HPDE6-E6E7 (cell line): Measurements from ENCODE around the gene ADSS1.

Experiments used
- DNase-seq: peaks from one replicate; pipeline ENCODE4 v3.0.0; 2011; ENCODE audit warnings: missing footprints; ENCODE audit errors: extremely low spot score

Gene ADSS1

GRCh38 chr14:104782086-104782807, 58.2 kb downstream of the ADSS1 start:
- no peak for DNase-seq

DNA sequence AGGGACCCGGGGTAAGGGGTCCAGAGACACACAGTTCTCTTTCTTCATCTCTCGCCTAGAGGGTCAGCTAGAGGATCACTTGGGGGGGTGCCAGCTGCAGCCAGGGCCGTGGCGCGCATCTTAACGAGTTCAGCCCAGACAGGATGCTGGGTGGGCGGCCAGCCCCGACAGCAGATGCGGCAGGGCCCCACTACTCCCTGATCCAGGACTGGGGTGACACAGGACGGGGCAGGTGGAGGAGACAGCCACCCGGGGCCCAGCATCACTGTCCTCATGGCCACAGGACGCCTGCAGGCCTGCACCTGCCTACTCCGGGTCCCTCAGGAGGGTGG, 58.7 kb downstream of the ADSS1 start:
- DNase-seq, result no peak

DNA sequence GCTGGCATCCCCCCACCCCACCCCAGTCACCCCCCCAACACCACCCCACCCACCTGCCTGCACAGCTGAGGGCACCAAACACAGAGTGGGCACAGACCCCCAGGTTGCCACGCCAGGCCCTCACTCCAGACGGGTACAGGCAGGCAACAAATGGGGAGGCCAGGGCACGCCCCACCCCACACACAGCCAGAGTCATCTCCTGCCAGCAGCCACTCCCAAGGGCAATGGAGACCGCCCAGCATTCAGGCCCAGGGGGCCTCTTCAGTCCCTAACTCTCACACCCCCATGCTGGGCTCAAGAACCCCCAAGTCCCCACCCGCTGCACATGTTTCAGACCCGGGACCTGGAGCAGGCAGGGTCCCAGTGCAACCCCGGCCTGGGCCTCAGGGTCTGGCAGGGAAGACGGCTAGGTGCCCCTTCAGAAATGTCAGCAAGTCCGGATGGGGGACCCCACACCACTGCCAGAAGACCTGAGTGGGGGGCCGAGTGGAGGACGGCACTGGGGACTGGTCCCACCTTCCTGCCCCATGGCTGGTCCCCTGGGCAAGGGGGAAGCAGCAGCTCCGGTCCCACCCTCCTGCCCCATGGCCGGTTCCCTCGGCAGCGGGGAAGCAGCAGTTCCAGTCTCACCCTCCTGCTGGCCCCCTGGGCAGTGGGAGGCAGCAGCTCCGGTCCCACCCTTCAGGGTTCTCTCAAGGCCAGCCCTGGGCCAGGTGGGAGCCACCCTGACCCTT, 59.6 kb downstream of the ADSS1 start:
- DNase-seq, result no peak

GRCh38 chr14:104784218-104784568, 60.2 kb downstream of the ADSS1 start:
- DNase-seq, result no peak

GRCh38 chr14:104784846-104785707, 61.0 kb downstream of the ADSS1 start:
- no peak for DNase-seq

DNA sequence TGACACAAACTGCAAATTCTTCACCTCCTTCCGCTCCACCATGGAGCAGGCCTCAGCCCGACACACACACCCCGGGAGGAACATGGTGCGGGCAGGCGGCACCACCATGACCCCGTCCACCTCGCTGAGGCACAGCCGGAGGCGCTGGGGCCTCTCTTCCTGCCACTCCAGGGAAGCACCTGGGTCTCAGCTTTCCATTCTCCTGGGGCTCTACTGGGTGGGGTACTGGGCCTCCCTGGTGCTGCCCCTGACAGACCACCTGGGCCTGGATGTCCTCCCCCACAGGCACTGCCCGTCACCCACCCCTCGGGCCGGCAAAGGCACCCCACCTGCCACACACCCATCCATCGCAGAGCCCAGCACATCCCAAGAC, 61.7 kb downstream of the ADSS1 start:
- no peak for DNase-seq

DNA sequence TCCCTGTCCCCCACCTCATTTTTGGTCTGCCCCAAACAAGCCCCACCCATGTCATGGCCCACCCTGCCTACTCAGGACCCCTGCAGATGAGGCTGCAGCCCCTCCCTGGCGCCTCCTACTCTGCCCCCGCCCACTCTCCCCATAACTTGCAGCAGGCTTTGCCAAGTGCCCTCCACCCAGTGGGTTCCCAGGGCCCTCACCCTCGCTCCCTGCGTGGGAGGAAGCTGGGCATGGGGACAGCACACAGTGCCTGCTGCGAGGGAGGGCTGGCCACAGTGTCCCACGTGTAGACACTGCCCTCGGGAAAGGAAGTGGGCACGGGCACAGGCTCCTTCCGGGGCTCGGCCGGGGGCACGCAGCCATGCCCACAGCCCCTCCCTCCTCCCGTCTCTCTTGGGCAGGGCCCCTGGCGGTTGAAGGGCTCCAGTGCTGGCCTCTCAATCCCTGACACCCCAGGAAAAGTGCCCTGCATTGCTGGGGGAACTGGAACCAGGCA, 62.1 kb downstream of the ADSS1 start:
- no peak for DNase-seq

GRCh38 chr14:104786726-104787675, 63.0 kb downstream of the ADSS1 start:
- no peak for DNase-seq

- DNase-seq, result no peak
These were observed 63.7 kb downstream of the ADSS1 start for GRCh38 chr14:104787736-104788135.

DNA sequence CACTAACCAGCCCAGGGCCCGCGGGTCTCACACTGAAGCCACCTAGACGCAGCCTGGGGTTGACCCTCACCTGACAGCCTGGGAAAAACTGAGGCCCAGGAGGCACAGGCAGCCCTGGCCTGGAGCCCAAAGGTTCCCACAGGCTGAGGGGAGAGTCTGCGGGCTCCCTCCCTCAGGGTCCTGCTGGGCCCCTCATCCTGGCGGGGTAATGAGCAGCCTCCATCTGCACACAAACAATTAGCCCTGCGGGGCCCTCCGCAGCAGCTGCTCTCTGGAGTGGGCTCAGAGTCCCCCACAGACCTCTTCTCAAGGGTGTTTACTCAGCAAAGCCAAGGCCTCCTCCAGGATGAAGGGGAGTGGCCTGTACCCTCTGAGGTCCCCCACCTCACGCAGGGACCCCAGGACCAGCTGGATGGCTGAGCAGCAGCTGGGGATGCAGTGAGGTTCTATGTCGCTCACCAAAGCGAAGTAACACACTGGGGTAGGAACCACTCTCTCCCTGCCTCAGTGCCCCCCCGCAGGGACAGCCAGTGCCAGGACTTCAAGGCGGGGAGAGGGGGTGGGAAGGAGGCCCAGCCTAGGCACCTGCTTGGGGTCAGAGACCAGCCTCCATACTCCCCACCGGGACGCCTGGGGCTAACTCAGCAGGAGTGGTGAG, 64.3 kb downstream of the ADSS1 start:
- no peak for DNase-seq

DNA sequence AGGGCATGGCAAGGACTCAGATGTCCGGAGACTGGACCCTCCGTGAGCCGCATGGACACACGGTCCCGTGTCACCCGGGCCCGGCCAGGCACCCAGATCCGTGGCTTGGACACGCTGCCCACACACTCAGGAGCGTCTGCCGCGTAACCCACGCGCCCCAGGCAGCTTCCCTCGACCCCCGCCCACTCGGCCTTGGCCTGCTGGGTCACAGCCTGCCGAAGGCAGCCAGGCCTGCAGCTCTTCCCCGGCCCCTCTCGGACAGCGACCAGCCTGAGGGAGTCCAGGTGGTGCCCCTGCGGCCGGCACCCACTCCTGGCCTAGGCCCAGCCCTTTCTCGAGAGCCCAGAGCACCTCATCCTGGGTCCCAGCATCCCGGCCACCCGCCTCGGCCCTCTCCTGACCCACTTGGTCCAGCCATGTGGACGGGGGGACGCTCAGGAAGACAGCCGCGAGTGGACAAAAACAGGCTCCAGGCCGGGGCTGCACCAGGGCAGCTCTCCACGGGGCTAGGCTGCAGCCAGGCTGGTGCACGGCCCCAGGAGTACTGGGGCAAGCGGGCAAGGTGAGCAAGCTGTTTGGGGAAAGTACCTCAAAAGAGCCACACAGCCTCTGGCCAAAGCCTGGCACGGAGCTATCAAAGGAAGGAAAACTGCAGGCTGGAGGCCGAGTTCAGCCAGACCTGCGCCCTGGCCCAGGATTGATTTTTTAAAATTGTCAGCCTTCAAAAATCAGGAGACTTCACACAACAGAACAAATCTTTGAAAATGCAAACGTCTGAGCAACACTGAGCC, 65.0 kb downstream of the ADSS1 start:
- no peak for DNase-seq

DNA sequence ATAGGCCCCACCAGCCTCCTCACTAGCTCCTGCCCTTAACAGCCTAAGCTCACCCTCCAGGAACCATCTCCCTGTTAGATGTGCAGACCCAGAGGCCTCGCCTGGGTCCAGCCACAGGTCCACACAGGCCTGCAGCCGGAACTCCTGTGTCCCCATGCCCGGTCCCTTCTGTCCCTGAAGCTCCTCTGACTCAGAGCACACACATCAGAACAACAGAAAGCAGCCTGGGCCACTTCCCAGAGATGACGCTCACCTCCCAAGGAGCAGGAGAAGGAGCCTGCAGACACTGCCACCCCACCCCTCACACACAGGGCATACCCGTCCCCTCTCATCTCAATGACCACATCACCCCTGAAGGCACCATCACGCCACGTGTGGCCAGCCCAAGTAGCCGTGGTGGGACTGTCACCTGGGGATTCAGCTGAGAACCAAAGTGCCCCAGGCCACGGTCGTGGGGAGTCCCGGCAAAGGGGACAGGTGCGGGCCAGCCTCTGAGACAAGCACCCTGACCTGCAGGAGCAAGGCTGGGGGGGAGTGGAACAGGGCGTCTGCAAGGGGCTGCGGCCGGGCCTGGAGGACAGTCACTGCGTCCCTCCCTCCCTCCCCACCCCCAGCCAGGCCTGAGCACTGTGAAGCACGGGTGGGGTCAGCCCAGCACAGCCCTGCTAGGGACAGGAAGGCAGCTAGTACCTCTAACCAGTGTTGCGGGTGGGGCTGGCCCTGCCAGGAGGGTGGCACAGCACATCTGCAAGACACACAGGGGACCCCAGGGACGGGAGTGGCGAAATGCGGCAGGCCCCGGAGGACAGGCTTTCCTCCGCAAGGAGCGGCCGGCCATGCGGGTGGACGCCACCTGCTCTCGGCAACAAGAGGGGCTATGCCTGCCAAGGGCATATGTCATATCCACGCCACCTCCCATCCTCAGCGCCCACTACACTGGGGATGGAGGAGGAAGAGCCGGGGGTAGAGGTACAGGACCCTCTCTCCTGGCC, 66.0 kb downstream of the ADSS1 start:
- no peak for DNase-seq

- DNase-seq, result no peak
These were observed 67.4 kb downstream of the ADSS1 start for GRCh38 chr14:104791425-104791824.

DNA sequence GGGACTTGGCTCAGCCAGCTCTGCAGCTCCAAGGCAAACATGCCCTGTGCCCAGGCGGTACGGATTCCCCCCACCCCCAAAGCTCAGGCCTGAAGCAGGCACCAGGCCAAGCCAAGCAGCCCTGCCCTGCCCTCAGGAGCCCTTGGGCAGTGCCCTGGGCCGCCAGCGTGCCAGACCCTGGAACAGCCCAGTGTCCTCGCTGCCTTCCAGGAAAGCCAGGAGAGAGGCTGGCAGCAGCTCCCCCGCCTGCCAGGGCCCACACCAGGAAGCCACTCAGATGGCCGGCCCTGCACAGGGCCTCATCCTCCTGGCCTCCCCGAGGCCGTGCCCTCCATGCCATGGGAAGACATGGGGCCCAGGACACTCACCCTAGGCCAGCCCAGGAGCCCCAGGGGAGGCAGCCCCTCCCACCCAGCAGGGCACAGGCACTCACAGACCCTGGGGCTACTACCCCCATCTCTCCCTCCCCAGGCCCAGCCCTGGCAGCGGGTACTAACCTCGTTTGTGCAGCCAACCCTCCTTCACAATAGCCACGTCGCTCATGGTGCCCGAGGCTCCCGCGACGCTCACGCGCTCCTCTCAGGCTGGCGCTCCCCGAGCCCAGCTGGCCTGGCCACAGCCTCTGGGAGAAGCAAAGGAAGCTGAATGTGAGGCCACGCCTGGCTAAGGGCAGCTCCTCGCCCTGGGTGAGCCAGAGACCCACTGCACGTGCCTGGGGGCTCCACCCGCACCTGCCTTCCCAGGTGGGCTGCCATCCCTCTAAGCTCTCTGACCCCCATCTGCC, 68.3 kb downstream of the ADSS1 start:
- DNase-seq, result no peak

GRCh38 chr14:104792945-104793702, 69.1 kb downstream of the ADSS1 start:
- DNase-seq, result no peak

- no peak for DNase-seq
These were observed 69.6 kb downstream of the ADSS1 start for GRCh38 chr14:104793703-104793959.

GRCh38 chr14:104794099-104794498, 70.1 kb downstream of the ADSS1 start:
- no peak for DNase-seq

GRCh38 chr14:104794631-104794992, 70.6 kb downstream of the ADSS1 start:
- no peak for DNase-seq
